Muscle of arm (tissue), 12 donors: ENCODE data around the gene MEX3D. TPM values are rescaled to one million over a fixed set of nuclear protein-coding genes. Genes with fewer than 3 reads are reported as not detected.
"Not testable (repeated sequence)": the region's sequence is repeated elsewhere in the genome, so short reads cannot be mapped to it uniquely, and the experiment has no call there.

Experiments used
- DNase-seq: peaks from one replicate; pipeline ENCODE4 v3.0.0-alpha.2; 2013
- polyA plus RNA-seq, 12 donors: library from polyadenylated mRNA; unstranded; fragments of 120-200 nt; gene quantifications; one replicate each; pipeline ENCODE4 v1.2.1, GENCODE V29; 2013; ENCODE audit not compliant: insufficient read length in 12 of 12

MEX3D gene
- polyA plus RNA-seq, 12 donors, result 17.1 to 35.0 (median 21.8) TPM; not detected in 1

DNA sequence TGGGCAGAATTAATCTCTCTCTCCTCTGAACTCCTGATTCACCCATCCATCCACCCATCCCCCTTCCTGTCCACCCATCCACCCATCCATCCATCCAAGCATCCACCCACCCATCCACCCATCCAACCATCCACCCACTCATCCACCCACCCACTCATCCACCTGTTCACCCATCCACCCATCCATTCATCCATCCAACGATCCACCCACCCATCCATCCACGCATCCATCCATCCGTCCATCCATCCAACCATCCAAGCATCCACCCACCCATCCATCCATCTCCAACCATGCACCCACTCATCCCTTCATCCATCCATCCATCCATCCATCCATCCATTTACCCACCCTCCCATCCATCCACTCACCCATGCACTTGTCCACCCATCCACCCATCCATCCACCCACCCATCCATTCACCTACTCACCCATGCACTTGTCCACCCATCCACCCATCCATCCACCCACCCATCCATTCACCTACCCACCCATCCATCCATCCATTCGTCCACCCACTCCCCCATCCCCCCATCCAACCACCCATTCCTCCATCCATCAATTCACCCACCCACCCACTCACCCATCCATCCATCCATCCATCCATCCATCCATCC lies 18.7 kb downstream of the MEX3D start:
- no peak for DNase-seq

DNA sequence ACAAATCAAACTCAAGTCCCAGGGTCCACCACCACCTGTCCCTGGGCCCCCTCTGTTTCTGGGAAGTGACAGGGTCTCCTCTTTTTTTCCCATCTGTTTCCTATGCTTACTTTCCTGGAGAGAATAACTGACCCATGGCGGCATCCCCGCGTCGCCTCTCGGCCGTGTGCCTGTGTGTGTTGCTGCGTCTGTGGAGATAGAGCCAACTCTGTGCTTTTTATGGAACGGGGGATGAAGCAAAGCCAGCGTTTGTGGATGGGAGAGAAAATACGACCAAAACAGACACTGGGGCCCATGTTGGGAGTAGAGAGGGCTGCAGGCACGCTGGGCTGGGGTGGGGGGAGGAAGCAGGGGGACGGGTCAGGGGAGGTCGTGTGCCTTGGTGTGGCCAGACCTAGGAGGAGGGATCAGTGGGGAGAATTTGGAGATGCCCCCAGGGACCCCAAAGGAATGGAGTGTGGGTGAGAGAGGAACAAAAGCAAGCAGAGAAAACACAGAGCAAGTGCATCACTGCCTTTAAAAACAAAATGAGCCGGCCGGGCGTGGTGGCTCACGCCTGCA lies 27.7 kb downstream of the MEX3D start:
- peak; percentile 79 for DNase-seq

DNA sequence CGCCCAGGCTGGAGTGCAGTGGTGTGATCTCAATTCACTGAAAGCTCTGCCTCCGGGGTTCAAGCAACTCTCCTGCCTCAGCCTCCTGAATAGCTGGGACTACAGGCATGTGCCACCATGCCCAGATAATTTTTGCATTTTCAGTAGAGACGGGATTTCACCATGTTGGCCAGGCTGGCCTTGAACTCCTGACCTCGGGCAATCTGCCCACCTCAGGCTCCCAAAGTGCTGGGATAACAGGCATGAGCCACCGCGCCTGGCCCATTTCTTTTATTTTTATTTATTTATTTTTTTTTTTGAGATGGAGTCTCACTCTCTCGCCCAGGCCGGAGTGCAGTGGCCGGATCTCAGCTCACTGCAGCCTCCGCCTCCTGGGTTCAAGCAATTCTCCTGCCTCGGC lies 28.4 kb downstream of the MEX3D start:
- not testable (repeated sequence) for DNase-seq

DNA sequence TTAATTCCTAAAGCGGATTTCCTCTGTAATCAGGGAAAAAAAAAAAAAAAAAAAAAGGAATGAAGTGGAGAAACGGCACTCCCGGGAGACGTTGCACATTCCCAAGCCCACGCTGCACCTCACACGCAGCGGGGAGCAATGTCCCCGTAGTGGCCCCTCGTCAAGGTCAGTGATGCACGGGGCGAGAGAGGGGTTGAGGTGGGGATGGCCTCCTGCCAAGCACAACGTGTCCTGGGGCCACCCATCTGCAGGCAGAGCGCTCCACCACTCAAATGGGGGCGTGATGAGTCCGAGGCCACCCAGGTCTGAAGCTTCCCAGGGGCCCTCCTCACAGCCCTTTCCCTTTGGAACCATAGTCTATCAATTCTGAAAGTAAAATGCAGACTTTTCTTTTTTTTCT lies 29.1 kb downstream of the MEX3D start:
- no peak for DNase-seq

DNA sequence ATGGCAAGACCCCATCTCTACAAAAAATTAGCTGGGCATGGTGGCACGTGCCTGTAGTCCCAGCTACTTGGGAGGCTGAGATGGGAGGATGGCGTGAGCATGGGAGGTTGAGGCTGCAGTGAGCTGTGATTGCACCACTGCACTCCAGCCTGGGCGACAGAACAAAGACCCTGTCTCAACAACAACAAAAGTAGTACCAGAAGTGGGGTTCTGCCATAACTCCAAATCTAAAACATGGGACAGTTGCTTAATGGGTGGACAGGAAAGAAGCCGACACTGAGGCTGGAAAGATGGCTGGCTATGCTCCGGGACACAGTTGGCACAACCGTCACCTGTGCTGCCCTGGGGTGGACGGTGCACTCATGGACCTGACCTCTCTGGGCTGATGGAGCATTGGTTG lies 32.4 kb downstream of the MEX3D start:
- not testable (repeated sequence) for DNase-seq

DNA sequence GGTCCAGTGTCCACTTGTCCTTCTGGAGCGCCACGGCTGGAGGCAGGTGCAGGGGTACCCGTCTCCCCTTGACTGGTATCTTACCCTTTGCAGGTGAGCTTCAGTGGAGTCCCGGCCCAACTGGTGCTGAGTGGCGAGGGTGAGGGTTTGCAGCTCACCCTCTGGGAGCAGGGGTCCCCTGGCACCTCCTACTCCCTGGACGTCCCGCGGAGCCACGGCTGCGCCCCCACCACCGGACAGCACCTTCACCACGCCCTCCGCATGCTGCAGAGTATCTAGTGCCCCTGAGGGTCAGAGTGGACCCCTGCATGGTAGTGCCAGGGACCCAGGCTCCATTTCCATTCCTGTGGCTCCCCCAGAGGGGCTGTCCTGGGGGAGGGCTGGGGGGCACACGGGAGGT lies 33.2 kb downstream of the MEX3D start:
- no peak for DNase-seq

DNA sequence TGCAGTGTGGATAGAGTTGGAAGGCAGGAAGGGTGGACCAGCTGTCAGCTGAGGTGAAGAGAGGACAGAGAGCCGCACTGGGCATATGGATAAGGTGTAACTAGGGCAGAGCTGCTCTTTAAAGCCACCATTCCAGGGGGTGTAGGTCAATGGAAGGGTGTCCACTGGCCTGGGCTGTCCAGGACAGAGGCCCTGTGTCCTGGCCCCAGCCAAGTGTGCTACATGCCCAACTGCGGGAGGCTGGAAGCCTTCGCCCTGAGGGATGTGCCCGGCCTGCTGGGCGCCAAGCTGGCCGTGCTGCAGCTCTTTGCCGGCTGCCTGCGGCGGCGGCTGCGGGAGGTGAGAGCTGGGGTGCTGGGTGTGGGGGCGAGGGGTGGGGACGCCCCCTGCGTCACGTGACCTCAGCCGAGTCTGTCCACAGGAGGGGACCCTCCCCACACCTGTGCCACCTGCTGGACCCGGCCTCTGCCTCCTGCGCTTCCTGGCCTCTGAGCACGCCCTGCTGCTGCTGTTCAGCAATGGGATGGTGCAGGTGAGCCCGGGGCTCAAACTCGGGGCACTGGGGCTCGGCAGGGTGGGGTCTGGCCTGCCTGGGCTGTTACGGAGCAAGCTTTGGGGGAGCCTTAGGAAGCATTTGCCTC lies 34.5 kb downstream of the MEX3D start:
- DNase-seq, result no peak

DNA sequence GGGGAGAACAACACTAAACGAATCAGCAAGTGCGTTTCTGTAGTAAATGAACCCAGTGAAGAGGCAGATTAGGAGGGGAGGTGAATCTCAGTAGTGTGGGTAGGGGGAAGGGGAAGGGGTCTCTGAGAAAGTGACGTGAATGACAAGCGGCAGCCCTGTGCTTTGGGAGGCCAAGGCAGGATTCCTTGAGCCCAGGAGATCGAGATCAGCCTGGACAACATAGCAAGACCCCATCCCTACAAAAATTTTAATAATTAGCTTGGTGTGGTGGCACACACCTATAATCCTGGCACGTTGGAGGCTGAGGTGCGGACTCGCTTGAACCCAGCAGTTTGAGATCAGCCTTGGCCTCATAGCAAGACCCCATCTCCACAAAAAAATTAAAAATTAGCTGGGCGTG lies 36.1 kb downstream of the MEX3D start:
- DNase-seq, result no peak

DNA sequence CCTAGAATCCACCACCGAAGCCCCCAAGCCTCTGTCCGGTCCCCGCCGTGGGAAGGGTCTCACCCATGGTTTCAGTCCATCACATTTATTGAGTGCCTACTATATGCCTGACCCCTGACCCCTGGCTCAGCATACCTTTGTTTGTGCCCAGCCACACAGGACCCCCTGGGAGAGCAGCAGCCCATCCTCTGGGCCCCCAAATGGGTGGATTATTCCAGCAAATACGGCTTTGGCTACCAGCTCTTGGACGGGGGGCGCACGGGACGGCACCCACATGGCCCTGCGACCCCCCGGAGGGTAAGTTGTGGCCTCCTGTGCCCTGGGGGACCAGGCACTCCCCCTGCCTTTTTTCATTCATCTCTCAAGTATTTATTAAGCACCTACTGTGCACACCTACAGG lies 36.5 kb downstream of the MEX3D start:
- DNase-seq, result no peak

DNA sequence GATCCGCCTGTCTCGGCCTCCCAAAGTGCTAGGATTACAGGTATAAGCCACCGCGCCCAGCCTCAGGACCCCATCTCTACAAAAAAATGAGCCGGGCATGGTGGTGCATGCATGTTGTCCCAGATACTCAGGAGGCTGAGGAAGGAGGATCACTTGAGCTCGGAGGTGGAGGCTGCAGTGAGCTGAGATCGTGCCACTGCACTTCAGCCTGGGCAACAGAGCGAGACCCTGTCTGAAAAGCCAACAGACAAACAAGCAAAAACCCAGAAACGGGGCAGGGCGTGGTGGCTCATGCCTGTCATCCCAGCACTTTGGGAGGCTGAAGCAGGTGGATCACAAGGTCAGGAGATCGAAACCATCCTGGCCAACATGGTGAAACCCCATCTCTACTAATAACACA lies 37.3 kb downstream of the MEX3D start:
- not testable (repeated sequence) for DNase-seq

DNA sequence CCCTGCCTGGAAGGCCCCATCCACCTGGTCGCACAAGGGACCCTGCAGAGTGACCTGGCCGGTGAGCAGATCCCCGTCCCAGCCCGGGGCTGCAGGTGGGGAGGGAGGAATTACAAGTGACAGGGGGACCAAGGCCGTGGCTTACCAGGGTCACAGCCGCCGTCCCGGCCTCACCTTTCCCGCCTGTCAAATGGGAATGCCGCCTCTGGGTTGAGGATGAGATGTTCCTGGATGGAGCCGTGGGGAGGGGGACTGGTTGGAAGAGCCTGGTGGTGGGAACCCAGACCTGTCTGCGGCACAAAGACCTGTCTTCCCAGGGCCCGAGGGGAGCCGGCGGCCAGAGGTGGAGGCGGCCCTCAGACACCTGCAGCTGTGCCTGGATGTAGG lies 38.7 kb downstream of the MEX3D start:
- DNase-seq, result no peak

DNA sequence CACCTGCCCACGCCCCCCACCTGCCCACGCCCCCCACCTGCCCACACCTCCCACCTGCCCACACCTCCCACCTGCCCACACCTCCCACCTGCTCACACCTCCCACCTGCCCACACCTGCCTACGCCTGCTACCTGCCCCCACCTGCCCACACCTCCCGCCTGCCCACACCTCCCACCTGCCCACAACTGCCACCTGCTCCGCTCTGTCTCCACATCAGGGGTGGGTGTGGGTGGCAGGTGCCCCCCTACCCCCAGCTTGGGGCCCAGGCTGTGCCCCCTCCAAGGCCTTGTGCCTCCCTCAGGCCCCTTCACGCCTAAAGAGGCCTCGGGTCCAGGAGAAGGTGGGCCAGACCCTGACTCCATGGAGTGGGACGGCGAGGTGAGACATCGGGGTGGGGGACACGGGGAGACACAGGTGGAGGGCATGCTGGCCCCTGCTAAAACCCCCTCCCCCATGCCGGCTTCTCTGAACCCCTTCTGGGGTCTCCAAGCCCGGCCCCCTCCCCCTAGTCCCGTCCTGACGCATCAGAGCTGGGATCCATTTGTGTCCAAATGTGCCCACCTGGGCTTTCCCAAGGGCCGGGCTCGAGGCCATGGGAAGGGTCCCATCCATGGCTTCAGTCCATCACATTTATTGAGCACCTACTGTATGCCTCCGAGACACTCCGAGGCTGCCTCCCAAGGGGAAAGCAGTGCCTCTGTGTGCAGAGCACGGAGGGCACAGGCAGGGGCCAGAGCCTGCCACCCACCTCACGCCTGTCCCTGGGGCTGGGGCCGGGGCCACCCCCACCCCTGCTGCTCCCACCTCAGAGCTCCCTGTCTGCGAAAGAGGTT lies 39.3 kb downstream of the MEX3D start:
- no peak for DNase-seq

DNA sequence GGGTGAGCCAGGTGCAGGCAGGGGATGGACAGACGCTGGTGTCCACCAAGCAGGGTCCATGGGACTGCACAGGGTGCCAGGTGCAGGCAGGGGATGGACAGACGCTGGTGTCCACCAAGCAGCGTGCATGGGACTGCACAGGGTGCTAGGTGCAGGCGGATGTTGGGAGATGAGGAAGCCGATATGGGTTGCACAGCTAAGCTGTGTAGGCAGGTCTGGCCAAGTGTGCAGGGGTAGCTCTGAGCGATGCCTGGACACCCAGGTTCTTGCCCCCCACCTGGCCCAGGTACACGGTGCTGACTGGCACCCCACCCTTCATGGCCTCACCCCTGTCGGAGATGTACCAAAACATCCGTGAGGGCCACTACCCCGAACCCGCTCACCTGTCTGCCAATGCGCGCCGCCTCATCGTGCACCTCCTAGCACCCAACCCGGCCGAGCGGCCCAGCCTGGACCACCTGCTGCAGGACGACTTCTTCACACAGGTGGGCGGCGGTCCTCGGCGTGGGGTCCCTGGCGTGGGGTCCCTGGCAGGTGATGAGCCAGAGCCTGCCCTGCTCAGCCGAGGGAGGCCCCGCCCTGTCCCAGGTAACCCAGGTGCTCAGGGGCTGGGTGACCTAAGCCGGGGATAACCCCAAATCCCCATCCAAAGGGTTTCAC lies 40.3 kb downstream of the MEX3D start:
- DNase-seq, result no peak

DNA sequence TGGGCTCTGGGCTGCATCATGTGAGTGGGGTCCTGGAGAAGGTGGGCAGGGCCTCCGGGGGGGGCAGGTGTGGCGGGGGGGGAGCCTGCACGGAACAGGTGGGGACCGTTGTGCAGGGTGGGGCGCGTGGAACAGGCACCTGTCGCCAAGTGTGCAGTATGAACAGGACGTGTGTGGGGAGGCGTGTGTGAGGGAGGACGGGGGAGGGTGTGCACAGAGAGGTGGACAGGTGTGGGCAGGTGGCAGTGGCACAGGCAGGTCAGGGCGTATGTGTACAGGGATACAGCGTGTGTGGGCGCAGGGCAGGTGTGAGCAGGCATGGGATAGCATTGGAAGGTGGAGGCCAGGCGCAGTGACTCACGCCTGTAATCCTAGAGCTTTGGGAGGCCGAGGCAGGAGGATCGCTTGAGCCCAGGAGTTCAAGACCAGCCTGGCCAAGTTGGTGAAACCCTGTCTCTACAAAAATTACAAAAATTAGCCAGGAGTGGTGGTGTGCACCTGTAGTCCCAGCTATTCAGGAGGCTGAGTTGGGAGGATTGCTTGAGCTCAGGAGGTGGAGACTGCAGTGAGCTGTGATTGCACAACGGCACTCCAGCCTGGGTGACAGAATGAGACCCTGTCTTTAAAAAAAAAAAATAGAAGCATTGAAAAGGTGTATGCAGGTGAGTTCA lies 41.0 kb downstream of the MEX3D start:
- DNase-seq, result no peak

DNA sequence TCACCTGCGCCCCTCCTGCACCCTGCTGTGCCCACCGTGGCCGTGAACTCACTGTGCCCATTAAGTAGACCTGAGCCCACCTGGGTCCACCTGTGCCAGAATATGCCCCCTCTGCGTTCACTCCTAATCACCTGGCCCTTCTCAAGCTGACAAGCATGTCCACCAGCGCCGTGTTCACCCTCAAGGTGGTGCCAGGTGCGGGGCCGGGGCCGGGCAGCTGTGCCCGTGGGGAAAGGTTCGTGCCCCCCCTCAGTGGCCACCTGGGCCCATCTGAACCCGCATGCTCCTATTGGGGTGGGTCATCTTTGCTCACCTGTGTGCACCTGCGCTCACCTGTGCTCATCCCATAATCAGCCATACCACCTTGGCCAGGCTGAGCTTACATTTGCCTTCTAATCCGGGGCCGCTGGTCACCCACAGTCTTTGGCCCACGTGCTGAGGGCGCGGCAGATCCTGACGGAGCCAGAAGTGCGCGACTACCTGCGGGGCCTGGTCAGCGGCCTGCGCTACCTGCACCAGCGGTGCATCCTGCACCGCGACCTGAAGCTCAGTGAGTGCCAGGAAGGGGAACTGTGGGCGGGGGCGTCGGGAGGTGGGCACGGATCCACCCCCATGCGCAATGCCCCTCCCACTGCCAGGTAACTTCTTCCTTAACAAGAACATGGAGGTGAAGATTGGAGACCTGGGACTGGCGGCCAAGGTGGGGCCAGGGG lies 41.9 kb downstream of the MEX3D start:
- DNase-seq, result no peak

DNA sequence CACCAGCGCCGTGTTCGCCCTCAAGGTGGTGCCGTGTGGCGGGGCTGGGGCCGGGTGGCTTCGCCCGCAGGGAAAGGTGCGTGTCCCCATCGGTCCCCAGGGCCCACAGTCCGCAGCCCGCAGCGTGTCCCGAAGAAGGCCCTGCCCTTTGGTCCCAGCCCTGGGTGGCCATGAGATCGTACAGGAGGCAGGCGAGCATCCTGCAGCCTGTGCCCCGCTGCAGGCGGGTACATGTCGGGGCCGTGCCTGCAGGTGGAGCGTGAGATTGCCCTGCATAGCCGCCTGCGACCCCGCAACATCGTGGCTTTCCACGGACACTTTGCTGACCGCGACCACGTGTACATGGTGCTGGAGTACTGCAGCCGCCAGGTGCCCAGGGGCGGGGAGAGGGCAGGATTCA lies 42.8 kb downstream of the MEX3D start:
- no peak for DNase-seq

DNA sequence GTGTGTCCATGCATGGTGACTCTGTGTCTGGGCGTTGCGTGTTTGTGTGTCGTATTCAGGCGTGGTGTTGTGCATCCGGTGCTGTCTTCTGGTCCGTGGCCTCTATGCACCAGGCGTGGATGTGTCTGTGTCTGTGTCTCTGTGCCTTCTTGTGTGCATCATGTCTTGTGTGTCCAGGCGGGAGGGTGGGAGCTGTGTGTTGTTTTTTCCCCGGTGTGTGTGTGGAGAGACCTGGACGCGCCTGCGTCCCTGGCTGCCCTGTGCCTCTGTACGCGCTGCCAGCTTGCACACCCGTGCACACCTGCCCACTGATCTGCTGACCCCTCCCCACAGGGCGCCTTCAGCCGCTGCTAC lies 43.2 kb downstream of the MEX3D start:
- no peak for DNase-seq

DNA sequence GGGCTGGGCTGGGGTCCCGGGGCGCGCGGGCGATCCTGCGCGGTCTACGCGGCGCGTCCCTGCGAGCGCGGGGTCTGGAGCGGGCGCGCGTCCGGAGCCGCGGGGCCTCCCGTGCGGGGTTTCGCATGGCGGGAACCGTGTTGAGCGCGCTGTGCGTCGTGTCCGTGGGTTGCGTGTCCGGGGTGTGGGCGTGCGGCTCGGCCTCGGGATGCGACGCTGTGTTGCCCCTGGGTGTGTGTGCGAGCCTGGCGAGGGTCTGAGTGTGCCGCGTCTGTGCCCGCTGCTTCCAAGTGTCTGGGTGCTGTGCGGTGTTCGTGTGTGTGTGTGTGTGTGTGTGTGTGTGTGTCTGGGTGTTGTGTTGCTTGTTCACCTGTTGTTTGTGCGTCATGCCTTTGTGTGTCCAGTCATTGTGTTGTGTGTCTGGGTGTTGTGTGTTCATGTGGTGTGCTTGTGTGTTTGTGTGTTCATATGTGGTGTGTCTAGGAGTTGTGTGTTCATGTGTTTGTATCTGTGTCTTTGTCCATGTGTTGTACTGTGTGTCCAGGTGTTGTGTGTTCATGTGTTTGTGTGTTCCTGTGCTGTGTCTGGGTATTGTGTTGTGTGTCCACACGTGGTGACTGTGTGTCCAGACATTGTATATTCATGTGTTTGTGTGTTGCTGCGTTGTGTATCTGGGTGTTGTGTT lies 43.7 kb downstream of the MEX3D start:
- no peak for DNase-seq

DNA sequence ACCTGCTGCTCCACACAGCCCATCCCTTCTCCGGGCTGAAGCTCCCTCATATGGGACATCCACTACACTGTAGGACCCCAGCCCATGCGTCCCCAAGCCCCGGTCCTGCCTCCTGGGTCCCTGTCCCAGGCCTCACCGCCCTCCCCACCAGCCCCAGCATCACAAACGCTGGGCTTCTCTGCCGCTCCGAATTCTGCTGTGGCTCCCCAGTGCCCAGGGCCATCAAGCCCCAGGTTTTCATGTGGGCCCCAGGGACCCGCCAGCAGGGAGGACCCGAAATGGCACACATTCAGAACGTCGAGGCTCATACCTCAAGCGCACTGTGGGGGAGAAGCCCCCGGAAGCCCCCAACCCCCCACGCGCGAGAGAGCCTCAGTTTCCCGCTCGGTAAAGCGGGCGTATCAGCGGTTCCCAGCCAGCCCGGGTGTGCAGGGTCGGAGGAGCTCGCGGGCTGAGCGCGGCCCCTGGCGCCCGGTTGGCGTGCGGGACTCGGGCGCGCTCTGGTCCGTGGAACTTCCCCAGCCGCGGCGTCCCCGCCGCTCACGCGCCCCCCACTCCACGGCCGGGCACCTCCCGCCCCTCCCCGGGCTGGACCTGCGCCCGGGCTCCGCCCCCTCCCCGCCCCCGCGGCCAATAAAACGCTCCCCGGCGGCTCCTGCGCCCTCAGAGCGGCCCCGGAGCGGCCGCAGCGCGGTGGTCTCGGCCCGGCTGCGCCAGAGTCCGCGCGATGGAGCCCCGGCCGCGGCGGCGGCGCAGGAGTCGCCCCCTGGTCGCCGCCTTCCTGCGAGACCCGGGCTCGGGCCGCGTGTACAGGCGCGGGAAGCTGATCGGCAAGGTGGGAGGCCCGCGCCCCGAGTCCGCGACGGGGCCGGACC lies 44.5 kb downstream of the MEX3D start, which contains the start of gene PLK5:
PLK5 (plus strand) TSS at position 666 of the 875 bp plus-strand sequence. CDS start 2,920 bp downstream, outside the sequence.
- DNase-seq, result no peak
